GM18861 (cell line): ENCODE results near the gene HUWE1.
"Not testable (repeated sequence)": the region's sequence is repeated elsewhere in the genome, so short reads cannot be mapped to it uniquely, and the experiment has no call there.

Source experiments
- ATAC-seq: cut with Tn5 transposase; IDR thresholded peaks from one replicate; pipeline ENCODE4 v1.9.1; 2021; ENCODE audit not compliant: unreplicated experiment

The HUWE1 gene

GRCh38 chrX:53538781-53539180 is 147.7 kb downstream of the HUWE1 start:
- no peak for ATAC-seq

- ATAC-seq = not testable (repeated sequence)
These were observed 155.1 kb downstream of the HUWE1 start for GRCh38 chrX:53531255-53531966.

GRCh38 chrX:53526999-53527398 is 159.5 kb downstream of the HUWE1 start:
- no peak for ATAC-seq

GRCh38 chrX:53511322-53511721 is 175.2 kb downstream of the HUWE1 start:
- ATAC-seq = no peak

- ATAC-seq = not testable (repeated sequence)
These were observed 182.5 kb downstream of the HUWE1 start for GRCh38 chrX:53504035-53504434.

GRCh38 chrX:53494436-53494835 is 192.1 kb downstream of the HUWE1 start:
- no peak for ATAC-seq

GRCh38 chrX:53486285-53486684 is 200.2 kb downstream of the HUWE1 start:
- ATAC-seq = no peak

- ATAC-seq = no peak
These were observed 202.6 kb downstream of the HUWE1 start for GRCh38 chrX:53483838-53484405.

GRCh38 chrX:53483416-53483815 is 203.1 kb downstream of the HUWE1 start:
- ATAC-seq = no peak
